ENCODE measurements around the gene GPR35.

- TF ChIP-seq CTCF (IDR thresholded peaks at IDR 0.05 in 4 of 5, conservative IDR thresholded peaks at IDR 0.05 in 1 of 5) (no peak), POLR2A (IDR thresholded peaks at IDR 0.05) (no peak)
Observed at GRCh38 chr2:240619506-240620148, 5.7 kb upstream of the GPR35 start.

Data from gastrocnemius medialis (tissue), 4 donors.